HG03066 (cell line): ENCODE measurements around the gene FAM43A.

Experiments
- ATAC-seq: cut with Tn5 transposase; IDR thresholded peaks from one replicate; pipeline ENCODE4 v1.9.1; 2021; ENCODE audit warnings: low read depth; ENCODE audit not compliant: unreplicated experiment

The FAM43A gene

DNA sequence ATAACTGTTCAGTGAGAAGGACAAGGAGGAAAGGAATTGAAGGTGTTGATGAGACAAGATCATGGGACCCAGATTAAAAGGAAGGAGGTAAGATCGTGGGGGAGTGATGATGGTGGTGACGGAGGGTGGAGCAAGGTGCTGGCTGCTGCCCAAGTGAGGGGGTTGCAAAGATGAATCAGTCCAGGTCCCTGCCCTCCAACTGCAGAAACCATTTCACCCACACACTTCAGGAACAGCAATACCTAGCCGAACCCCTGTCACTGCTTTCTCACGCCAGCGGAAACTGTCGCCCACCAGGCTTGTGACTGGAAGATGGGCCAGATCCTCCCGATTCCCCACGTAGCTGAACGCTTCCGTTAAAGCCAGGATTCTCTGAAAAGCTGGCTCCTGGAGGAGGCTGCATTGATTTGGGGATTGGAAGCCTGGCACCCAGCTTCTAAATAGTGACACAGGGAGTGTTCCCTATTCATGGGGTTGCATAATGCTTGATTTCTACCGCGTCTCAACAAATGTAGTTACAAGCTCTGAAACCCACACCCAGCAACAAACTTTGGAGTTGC, 10.5 kb upstream of the FAM43A start:
- no peak for ATAC-seq

DNA sequence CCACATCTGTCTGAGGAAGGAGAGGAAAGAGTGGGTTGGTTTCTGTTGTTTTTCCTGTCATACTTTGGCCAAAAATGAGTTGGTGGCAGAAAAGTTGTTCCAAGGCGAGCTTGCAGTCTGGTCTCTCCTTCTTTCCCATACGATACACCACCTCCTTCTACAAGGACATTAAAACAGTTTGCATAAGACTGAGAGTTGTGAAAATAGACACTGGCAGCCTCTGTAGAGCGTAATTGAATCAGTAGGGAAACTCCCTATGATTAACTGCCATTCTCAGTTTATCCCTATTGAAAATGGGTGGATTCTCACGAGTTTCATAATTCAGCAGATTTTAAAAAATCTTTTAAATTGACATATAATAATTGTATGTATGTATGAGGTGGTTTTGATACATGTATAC, 10.0 kb upstream of the FAM43A start:
- ATAC-seq, result no peak

DNA sequence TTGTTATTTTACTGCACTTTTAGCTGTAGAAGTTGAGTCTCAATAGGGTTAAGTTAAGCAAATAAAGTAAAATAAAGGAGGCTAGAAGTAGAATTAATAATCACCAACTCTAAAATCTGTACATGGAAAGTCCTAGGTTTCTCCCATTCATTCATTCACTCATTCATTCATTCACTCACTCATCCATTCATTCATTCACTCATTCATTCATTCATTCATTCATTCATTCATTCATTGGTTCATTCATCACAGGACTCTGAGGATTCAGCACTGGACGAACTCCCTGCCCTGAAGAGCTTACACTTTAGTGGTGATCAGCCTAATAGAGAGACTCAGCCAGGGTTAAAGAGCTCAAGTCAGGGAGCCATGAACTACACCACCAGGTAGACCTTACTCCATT, 9.2 kb upstream of the FAM43A start:
- no peak for ATAC-seq

DNA sequence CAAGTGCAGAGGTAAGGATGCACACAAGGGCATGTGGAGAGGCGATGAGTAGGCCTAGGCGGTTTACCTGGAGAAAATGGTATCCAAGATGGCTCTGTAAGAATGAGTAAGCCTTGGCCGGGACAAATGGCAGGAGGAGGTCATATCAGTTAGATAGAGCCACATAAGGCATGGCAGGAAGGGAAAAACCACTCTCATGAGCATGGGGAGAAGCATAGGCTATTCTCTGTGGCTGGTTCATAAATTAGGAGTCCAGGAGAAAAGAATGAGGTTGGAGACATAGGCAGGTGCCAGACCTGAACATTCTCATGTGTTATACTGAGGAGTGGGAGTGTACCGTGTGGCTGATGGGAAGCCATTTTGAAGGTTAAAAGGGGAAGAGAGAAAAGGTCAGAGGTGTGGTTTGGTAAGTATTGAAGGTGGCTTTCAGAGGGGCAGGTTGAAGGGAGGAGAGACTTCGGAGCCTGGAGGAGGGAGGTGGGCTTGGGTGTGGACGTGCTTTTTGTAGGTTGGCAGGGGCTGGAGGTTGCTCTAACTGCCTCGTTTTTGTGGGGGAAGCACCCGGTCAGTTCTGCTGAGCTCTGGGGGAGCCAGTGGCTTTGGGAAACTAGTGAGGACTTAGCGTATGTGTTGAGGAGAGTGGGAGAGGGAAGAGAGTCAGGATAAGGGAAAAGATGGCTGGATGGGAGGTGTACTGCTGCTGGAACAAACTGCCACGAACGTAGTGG, 4.6 kb upstream of the FAM43A start:
- no peak for ATAC-seq

DNA sequence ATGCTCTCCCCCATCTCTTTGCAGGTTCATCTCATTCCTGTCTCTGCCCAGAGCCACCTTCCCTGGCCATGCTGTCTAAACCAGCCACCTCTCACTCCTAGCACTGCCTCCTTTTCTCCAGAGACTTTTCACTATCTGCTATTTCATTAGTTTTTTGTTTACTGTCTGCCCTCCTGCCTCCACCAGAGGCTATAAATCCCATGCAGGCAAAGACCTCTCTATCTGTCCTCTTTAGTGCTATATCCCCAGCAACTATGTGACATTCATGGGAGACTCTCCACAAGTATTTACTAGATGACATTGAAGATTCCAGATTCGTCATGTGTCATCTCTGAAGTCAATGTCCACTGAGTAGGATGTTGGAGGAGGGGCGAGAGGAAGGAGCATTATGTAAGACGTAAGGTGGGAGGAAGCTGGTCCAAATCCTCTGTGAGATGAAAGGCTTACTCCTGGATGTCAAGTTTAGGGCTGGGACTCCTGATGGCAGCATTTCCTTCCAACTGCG, 3.4 kb upstream of the FAM43A start:
- no peak for ATAC-seq

DNA sequence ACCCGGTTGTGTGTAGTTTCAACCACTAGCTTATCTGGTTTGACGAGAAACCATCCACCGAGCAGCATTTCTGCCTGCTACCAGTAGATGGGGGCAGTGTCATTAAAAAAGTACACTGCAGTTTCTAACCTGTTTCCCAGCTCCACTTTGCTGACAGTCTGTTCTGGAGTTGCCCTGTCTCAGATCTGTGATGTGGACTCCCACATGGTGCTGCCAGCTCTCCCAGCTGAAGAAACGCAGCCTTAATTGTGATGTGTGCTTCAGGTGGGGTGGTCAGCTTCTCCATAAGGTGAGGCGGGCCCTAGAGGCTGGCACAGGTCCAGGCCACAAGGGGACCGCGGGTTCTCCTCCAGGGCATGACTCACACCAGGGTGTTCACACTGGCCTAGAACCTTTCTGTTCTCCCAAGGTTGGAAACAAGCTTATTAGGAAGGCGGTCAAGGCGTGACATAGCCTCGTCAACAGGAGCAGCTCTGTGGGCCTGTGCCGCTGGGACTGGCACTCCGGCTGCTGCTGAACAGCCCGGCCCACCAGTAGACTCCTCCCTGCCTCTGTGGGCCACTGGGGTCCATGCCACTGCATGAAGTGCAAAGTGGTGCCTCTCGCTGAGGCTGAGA, 2.9 kb upstream of the FAM43A start:
- ATAC-seq, result peak; percentile 49

DNA sequence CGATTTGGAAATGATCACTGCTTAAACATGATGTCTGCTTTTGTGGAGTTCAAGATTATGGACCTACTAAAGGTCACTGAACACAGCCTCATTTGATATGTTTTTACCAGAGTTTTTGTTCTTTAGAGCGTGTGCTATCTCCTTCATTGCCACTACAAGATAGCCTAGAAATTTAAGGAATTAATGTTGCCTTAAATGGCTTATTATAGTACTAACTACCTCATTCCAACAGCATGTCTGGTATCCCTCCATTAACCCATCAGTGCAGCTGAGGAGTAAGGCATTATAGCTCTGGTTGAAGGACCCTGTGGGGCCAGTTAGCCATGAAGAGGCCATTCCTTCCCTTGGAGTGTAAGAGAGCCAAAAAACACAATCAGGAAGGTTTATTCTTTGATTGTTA, 2.3 kb upstream of the FAM43A start:
- no peak for ATAC-seq

DNA sequence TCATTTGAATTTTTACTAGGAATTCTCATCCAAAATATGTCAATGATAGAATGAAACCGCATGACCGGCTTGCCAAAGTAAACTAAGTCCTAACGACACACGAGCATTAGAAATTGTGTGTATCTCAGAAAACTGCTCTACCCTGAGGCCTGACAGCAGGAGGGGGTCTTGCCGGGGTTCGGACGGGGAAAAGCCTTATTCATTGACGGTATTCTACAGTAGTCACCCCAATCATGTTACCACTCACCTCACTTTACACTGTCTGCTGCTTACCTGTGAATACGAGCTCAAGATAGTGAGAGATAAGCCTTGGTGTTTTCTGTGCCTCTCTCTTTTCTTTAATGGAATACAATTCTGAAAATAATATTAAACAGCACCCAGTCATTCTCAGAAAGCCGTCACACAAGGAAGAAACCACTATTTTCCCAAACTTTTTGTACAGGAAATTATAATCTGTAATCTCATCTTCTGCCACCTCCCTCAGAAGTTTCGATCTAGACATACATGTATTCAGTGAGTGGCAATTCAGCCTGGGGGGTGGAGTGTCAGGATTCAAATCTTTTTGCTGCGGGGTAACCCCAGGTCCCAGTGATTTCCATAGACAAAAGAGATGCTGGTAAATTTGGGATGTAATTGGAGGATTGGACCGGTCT, 492 bp upstream of the FAM43A start:
- ATAC-seq, result peak; percentile 6

DNA sequence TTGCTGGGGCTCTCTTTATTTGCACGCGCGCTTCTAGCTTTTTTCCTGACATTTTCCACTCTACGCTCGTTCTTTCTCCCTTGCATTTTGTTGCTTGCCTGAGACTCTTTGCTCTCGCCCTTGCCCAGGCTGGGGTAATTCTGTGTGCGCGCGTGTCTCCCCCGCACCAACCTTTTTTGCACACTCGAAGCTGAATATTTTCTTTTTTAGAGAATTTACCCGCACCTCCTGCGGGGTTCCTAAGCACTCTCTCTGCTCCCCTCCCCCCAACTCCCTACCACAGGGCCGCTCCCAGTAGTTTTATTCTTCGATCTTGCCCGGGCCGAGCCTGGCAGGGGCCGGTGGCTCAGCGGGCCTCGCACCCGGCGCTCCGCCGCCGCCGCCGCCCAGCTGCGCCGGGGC, 732 bp downstream of the FAM43A start:
- ATAC-seq, result no peak

DNA sequence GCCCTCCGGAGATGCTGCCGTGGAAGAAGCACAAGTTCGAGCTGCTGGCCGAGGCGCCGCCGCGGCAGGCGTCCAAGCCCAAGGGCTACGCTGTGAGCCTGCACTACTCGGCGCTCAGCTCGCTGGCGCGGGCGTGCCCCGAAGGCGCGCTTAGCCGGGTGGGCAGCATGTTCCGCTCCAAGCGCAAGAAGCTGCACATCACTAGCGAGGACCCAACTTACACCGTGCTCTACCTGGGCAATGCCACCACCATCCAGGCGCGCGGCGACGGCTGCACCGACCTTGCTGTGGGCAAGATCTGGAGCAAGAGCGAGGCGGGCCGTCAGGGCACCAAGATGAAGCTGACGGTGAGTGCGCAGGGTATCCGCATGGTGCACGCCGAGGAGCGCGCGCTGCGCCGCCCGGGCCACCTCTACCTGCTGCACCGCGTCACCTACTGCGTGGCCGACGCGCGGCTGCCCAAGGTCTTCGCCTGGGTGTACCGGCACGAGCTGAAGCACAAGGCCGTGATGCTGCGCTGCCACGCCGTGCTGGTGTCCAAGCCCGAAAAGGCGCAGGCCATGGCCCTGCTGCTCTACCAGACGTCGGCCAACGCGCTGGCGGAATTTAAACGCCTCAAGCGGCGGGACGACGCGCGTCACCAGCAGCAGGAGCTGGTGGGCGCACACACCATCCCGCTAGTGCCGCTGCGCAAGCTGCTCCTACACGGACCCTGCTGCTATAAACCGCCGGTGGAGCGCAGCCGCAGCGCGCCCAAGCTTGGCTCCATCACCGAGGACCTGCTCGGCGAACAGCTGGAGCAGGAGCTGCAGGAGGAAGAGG, 1.3 kb downstream of the FAM43A start:
- ATAC-seq, result no peak

DNA sequence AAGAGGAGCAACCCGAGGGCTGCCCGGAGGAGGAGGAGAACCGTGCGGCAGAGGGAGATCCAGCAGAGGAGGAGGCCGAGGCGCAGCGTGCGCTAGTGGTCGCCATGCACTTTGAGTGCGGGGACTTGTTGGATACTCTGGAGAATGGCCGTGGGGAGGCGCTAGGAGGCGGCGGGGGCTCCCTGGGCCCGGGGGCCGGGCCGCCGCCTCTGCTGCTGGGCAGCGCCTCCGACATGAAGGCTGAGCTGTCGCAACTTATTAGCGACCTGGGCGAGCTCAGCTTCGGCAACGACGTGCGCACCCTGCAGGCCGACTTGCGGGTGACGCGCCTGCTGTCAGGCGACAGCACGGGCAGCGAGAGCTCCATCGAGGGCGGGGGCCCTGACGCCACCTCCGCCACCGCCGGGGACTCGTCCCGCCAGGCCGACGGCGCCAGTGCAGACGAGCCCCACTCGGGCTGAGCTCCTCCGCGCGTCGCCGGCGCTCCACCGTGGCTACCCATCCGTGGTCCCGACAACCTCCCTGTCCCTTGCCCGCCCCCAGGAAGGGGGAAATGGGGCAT, 2.0 kb downstream of the FAM43A start:
- no peak for ATAC-seq

DNA sequence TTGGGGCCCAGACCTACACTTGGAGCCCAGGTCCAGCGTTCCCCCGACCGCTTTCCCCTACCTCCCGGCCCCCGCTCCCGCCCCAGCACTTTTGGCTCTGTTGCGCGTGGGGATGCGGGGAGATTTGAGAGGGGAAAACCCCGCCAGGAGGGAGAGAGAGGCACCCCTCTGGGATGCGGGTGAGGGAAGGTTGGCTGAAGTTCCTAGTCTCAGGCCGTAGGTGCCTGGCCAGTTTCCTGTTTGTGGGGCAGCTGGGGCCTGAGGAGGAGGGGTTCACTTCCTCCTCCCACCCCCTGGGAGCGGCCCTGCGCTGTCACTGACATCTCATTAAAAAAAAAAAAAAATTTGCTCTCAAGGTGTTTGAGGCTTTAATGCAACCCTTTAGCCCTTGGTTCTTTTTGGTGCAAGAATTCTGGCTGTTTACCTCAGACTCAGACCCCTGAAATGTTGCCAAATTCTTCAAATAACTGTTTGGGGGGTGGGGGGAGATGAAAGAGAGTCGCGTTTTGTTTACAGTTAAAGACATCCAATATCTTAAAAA, 2.6 kb downstream of the FAM43A start:
- ATAC-seq, result peak; percentile 25

DNA sequence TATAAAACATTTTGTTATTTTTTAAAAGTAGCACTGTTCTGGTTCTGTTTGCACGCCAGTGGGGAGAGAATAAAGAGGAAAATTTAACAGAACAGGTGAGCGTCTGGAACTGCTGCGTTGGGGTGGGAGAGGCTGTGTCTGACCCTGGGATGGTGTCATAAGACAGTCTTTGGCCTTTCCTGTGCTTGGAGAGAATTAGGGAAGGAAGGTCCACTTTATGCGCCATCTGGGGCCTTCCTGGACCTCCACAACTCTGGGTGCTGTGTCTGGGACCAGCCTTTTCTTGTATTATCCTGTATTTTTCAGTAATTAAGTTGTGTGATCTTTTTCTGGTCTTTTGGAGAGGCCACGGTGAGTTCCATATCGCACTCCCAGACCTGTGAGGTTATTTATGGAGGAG, 3.3 kb downstream of the FAM43A start:
- no peak for ATAC-seq

DNA sequence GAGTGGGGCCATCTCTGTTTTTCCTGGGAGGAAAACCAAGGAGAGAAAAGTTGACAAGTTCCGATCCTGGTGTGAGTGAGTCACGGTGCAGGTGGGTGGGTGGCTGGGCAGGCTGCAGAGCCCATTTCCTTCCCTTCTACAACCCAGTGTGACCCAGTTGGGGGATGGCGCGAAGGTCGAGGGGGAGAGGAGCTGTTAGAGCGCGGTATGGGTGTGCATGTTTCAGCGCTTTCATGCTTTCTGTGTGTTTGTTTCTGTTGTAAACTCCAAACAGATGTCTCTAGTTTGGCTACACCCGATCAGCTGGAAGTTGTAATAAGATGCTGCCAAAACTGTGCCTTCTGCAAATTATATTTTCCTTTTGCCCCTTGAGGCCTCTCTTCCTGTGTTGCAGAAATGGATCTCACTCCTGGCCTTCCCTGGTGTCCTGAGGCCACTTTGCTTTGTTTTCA, 3.8 kb downstream of the FAM43A start:
- no peak for ATAC-seq

DNA sequence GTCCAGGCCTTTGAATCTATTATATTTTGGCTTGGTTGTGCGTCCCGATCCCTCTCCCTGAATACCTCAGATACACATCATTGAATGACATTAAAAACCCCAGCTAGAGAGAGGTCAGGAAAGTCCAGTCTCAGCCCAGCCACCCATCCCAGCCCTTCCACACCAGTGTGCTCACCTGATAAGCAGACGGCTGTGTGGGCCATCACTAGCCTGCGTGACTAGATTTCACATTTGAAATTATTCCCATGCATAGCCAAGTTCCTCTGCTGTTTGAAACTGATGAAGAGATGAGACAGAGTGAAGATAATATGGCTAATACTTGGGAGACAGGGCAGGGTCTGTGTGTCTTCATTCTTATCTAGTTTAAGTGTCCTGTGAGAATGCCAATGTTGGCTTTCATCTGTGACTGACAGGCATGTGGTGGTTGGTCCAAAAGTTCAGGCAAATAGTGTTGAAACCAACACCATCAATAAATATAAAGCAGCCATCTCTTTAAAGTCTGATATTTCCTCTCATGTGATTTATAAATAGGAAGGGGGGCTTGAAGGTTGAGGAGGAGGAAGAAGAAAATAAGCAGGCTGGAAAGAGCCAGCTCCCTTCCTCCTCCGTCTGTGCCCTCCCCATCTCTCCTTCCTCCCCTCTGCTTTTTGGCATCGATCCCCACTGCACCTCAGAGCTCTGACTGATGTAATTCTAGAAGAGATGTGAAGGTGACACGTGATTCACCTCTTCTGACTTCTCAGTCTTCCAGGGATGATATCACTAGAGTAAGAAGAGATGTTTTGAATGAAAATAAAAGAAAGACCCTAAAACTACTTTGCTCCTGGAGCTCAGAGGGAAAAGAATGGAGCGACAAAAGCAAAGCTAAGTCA, 5.1 kb downstream of the FAM43A start:
- no peak for ATAC-seq

DNA sequence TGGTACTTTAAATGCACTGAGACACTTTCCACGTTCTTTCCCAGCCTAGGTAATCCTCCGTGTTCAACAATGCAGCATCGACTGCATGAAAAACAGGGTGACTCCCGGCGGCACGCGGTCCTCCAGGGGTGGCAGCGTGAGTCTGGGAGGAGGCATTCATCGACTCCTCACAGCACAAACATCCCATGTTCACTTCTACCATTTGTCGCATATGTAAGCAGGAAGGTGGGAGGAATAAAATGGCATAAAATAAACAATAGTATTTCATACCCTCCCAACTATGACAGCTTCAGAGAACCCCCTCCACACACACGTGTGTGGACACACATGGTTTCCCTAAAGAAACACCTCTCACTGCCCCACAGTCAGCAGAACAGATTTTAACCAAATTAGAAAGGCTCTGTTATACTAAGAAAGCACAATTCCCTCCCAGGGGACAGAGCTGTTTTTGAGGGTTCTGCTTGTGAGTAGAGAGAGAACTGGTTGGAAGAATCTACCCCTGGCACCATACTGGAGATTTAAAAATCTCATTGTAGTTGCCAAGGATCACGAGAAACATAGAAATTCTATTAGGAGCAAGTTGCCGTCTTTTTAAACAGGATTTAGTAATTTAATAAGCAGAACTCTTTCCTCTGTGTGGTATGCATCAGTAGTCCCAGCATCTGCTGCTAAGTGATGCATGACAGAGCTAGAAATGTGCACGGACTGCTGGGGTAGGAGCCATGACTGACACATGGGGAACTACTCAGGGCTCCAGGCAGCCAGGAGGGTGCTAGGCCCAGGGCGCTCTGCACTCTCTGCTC, 6.0 kb downstream of the FAM43A start:
- ATAC-seq, result peak; percentile 66

DNA sequence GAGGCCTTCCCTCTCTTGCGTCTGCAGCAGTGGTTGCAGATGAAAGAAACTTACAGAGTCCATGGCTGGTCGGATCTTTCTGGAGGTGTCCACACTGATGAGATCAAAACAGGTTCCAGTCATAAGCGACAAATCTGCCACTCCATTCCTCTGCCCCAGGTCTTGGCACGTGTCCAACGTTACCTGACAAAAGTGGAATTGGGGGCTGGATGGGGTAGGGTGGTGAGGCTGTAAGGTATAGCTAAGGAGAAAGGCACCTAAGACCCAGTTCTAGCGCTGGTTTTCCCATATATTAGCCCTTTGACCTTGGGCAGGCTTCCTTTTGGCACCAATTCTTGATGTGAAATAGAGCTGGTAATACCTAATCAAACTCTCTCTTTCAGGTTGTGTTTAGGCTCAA, 11.0 kb downstream of the FAM43A start:
- ATAC-seq, result no peak

DNA sequence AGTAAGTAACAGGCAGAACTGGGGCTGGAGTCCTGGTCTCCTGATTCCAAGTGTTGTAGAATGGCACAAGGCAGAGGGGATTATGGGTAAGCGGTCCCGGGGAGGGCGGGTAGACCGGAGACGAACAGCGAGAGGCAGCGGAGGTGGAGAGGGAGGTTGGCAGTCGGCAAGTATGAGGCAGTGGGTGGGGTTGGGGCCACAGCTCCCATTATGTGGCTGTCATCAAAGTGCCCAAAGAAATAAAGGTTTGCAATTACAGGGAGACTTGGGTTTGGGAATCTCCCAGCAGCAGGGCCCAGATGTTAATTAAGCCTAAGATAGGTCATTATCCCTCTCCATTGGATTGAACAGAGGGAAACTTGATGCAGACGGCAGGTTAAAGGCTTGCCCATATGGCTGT, 16.9 kb downstream of the FAM43A start:
- ATAC-seq, result no peak
